ENCODE measurements around the gene ATG9B. TPM values are rescaled to one million over a fixed set of nuclear protein-coding genes. Genes with fewer than 3 reads are reported as not detected.

Gene ATG9B
- total and polyA plus RNA-seq, 2 donors (not counting 1 experiment from before 2014, with no cell fraction given): 5.1 to 7.2 TPM

DNA sequence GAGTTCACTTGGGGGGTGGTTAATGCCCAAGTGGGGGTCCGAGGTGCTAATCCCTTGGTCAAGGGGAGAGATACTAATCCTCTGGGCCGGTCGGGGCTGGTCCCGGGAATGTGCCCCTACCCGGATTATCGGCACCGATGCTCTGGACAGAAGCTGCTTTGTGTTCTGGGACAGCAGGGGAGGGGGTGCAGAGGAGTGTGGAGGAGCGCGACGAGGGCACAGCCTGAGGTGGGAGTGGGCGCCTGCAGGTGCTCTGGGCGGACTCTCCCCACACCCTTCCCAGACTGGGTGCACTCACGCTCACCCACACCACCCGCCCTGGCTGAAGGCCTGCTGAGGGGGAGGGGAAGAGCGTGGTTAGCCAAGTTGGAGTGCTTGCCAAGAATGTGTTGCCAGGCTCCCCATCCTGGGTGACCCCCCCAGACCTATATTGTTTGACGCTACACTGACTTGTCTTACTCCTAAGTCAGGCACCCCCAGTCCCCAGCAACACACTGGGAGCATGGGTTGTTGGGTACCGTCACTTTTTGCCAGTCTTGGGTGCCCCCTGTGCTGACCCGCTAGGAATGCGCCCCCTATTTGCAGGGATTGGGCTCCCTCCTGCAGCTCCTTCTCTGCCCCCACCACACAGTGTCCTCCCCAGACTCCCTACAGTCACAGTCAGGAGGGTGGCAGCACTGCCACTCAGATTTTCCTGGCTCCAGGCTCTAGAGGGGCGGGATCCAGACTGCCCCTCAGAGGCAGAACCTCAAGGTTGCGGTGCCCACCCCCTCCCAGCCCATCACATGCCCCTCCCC is 36.3 kb upstream of the ATG9B start:
- peak overlapping the region; percentile 89 for H3K9ac ChIP-seq (ENCODE audit: low read length)
- H3K4me2 ChIP-seq (replicated peaks; ENCODE audit: low read depth, low read length, poor library complexity, severe bottlenecking): peak overlapping the region; percentile 100
- Mint-ChIP-seq H3K9me3 (ENCODE audit: insufficient read depth) (no peaks in the 10 kb centered on the region), H3K4me3 (peak overlapping the region; percentile 96), H3K27me3 (no peaks in the 10 kb centered on the region), H3K27ac (peak overlapping the region; percentile 59), H3K4me1 (peaks cover 36% of the 10 kb centered on the region)
- peak overlapping the region; percentile 98 for H2AFZ ChIP-seq (ENCODE audit: insufficient read depth, low read depth, low read length, poor library complexity, severe bottlenecking)
- H3K4me1 ChIP-seq (ENCODE audit: control insufficient read depth in 2 of 2, insufficient read depth in 2 of 2, low read length in 2 of 2): peaks cover 23 to 40% of the 10 kb centered on the region in 2 donors
- H3K36me3 ChIP-seq (replicated peaks in 1 of 2; ENCODE audit: control extremely low read depth in 1 of 2, control insufficient read depth in 1 of 2, extremely low read depth in 1 of 2, insufficient read depth in 2 of 2, low read length in 1 of 2): peaks cover 0 to 16% of the 10 kb centered on the region in 2 experiments
- CTCF ChIA-PET: interaction anchor here (1.2 to 2.2 kb wide), 3 partner anchors 24 to 50 kb away, joined by 3 to 4 read pairs (median 4); no protein-coding TSS in a partner anchor
- H3K9me3 ChIP-seq (ENCODE audit: control extremely low read depth in 1 of 3, control insufficient read depth in 2 of 3, insufficient read depth in 1 of 3, low read length in 2 of 3): no peaks in the 10 kb centered on the region
- TF ChIP-seq EZH2 (IDR thresholded peaks at IDR 0.05; ENCODE audit: borderline replicate concordance, insufficient read depth, low read depth, low read length, poor library complexity, severe bottlenecking): no peak
- peaks cover 32% of the 10 kb centered on the region for H4K20me1 ChIP-seq (ENCODE audit: control insufficient read depth, insufficient read depth, low read length, poor library complexity, severe bottlenecking)
- H3K4me3 ChIP-seq (ENCODE audit: control extremely low read depth in 1 of 5, extremely low read depth in 1 of 5, insufficient read depth in 1 of 5, low read depth in 2 of 5, low read length in 4 of 5): peak overlapping the region in 4 of 5 experiments; percentile 72 to 90 (median 79)
- no peaks in the 10 kb centered on the region for H3K27me3 ChIP-seq (replicated peaks in 1 of 4; ENCODE audit: control extremely low read depth in 1 of 4, control insufficient read depth in 3 of 4, insufficient read depth in 4 of 4, low read length in 3 of 4)
- WGBS (ENCODE audit: insufficient coverage): 18% methylated on average over 11 of the region's 21 CpGs
- peaks cover 37% of the 10 kb centered on the region for H3K79me2 ChIP-seq (ENCODE audit: control insufficient read depth, insufficient read depth, low read length)
- intact Hi-C loops (cut with micrococcal nuclease): no loop called here
- no peak for DNase-seq
- ATAC-seq (ENCODE audit: low read depth): no peak
- POLR2A ChIA-PET: interaction anchor here (0.7 kb wide), 2 partner anchors 23 to 106 kb away, joined by 3 read pairs; partner anchors contain the start of gene TMUB1
- peak overlapping the region in 1 of 2 donors; percentile 82 for H3K27ac ChIP-seq (ENCODE audit: low read length in 2 of 2)

DNA sequence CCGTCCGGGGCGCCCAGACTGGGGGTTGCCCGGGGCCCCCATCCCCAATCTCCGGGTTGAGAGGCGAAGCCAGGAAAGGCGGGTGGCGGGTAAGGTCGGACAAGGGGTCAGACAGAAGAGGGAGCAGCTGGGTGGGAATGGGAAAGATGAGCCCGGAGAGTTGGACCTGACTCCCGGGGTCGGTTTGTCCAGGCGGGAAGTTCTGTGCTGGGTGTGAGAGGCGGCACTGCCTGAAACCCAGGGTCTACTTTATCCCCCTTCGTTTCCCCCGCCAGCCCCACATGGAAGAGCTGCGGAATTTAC is 35.8 kb upstream of the ATG9B start:
- ChIA-PET POLR2A (interaction anchor here (0.7 kb wide), 1 partner anchor 23 kb away, joined by 3 read pairs; the partner anchor contains the start of gene TMUB1), CTCF (interaction anchor here (1.2 to 2.2 kb wide), 2 partner anchors 24 to 51 kb away, joined by 4 read pairs; no protein-coding TSS in a partner anchor)
- peak overlapping the region; percentile 96 for H3K4me3 Mint-ChIP-seq
- Histone ChIP-seq H3K27me3 (replicated peaks in 1 of 4; ENCODE audit: control extremely low read depth in 1 of 4, control insufficient read depth in 3 of 4, insufficient read depth in 4 of 4, low read length in 3 of 4) (no peaks in the 10 kb centered on the region), H4K20me1 (ENCODE audit: control insufficient read depth, insufficient read depth, low read length, poor library complexity, severe bottlenecking) (peaks cover 32% of the 10 kb centered on the region), H3K4me1 (ENCODE audit: control insufficient read depth in 2 of 2, insufficient read depth in 2 of 2, low read length in 2 of 2) (peaks cover 23 to 40% of the 10 kb centered on the region in 2 donors), H3K27ac (ENCODE audit: low read length in 2 of 2) (peak overlapping the region in 1 of 2 donors; percentile 82), H3K4me3 (ENCODE audit: control extremely low read depth in 1 of 5, extremely low read depth in 1 of 5, insufficient read depth in 1 of 5, low read depth in 2 of 5, low read length in 4 of 5) (peak overlapping the region; percentile 27 to 90 (median 73)), H2AFZ (ENCODE audit: insufficient read depth, low read depth, low read length, poor library complexity, severe bottlenecking) (peak overlapping the region; percentile 98), H3K36me3 (replicated peaks in 1 of 2; ENCODE audit: control extremely low read depth in 1 of 2, control insufficient read depth in 1 of 2, extremely low read depth in 1 of 2, insufficient read depth in 2 of 2, low read length in 1 of 2) (peaks cover 0 to 11% of the 10 kb centered on the region in 2 experiments), H3K9ac (ENCODE audit: low read length) (peak overlapping the region; percentile 89), H3K9me3 (ENCODE audit: control extremely low read depth in 1 of 3, control insufficient read depth in 2 of 3, insufficient read depth in 1 of 3, low read length in 2 of 3) (no peaks in the 10 kb centered on the region), H3K79me2 (ENCODE audit: control insufficient read depth, insufficient read depth, low read length) (peaks cover 37% of the 10 kb centered on the region), H3K4me2 (replicated peaks; ENCODE audit: low read depth, low read length, poor library complexity, severe bottlenecking) (peak overlapping the region; percentile 100)
- H3K27ac Mint-ChIP-seq: peak overlapping the region; percentile 50
- H3K4me1 Mint-ChIP-seq: peaks cover 36% of the 10 kb centered on the region
- no peaks in the 10 kb centered on the region for H3K9me3 Mint-ChIP-seq (ENCODE audit: insufficient read depth)
- no peak for TF ChIP-seq EZH2 (IDR thresholded peaks at IDR 0.05; ENCODE audit: borderline replicate concordance, insufficient read depth, low read depth, low read length, poor library complexity, severe bottlenecking)
- TF ChIP-seq, protein P1, sequence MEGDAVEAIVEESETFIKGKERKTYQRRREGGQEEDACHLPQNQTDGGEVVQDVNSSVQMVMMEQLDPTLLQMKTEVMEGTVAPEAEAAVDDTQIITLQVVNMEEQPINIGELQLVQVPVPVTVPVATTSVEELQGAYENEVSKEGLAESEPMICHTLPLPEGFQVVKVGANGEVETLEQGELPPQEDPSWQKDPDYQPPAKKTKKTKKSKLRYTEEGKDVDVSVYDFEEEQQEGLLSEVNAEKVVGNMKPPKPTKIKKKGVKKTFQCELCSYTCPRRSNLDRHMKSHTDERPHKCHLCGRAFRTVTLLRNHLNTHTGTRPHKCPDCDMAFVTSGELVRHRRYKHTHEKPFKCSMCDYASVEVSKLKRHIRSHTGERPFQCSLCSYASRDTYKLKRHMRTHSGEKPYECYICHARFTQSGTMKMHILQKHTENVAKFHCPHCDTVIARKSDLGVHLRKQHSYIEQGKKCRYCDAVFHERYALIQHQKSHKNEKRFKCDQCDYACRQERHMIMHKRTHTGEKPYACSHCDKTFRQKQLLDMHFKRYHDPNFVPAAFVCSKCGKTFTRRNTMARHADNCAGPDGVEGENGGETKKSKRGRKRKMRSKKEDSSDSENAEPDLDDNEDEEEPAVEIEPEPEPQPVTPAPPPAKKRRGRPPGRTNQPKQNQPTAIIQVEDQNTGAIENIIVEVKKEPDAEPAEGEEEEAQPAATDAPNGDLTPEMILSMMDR (IDR thresholded peaks at IDR 0.05): peak; percentile 63
- intact Hi-C loops (cut with micrococcal nuclease): no loop called here
- 1% methylated on average over 14 of the region's 17 CpGs for WGBS (ENCODE audit: insufficient coverage)
- H3K27me3 Mint-ChIP-seq: no peaks in the 10 kb centered on the region
- no peak for ATAC-seq (ENCODE audit: low read depth)
- DNase-seq: no peak
